Skeletal muscle tissue (tissue), 4 donors: Measurements from ENCODE around the gene ATP5F1A. TPM values are rescaled to one million over a fixed set of nuclear protein-coding genes. Genes with fewer than 3 reads are reported as not detected.
A peak's percentile ranks its signal among the peaks of the same experiment; 100 is the strongest.
"Not testable (repeated sequence)": the region's sequence is repeated elsewhere in the genome, so short reads cannot be mapped to it uniquely, and the experiment has no call there.

Experiments used
- H3K27ac ChIP-seq: one replicate; pipeline ENCODE4 v1.7.0; 2013; ENCODE audit warnings: mild to moderate bottlenecking, low read depth, low read length, inconsistent platforms
- H3K27me3 ChIP-seq, 3 donors: one replicate each; pipeline ENCODE4 v1.7.0; 2013; ENCODE audit warnings: low read length in 3 of 3; ENCODE audit not compliant: control insufficient read depth in 3 of 3, insufficient read depth in 3 of 3
- H3K36me3 ChIP-seq, 3 donors: one replicate each; pipeline ENCODE4 v1.7.0; 2013; ENCODE audit warnings: low read length in 3 of 3; ENCODE audit not compliant: control insufficient read depth in 3 of 3, insufficient read depth in 3 of 3
- H3K4me1 ChIP-seq, 3 donors: one replicate each; pipeline ENCODE4 v1.7.0; 2013; ENCODE audit warnings: low read length in 3 of 3, mild to moderate bottlenecking in 3 of 3; ENCODE audit not compliant: control insufficient read depth in 3 of 3, insufficient read depth in 3 of 3
- H3K4me3 ChIP-seq, 3 donors: one replicate each; pipeline ENCODE4 v1.7.0; 2013; ENCODE audit warnings: low read length in 3 of 3
- H3K9ac ChIP-seq, 3 donors: one replicate each; pipeline ENCODE4 v1.7.0; 2013; ENCODE audit warnings: low read length in 3 of 3, mild to moderate bottlenecking in 3 of 3, moderate library complexity in 2 of 3, low read depth in 1 of 3
- H3K9me3 ChIP-seq, 3 donors: one replicate each; pipeline ENCODE4 v1.7.0; 2013; ENCODE audit warnings: low read length in 3 of 3; ENCODE audit not compliant: control insufficient read depth in 3 of 3
- total RNA-seq: library from RNA; depleted of rRNA; stranded (reverse); fragments of >200 nt; gene quantifications from one replicate; pipeline ENCODE4 v1.2.3, GENCODE V29; 2014
- donor health status: Osteomylitis.

ATP5F1A gene
- 584 TPM for total RNA-seq

- peaks cover 15 to 18% (median 18%) of the 10 kb centered on the region in 3 donors for H3K4me1 ChIP-seq
- H3K36me3 ChIP-seq = peaks cover 6 to 13% (median 8%) of the 10 kb centered on the region in 3 donors
- H3K27ac ChIP-seq = peak within 1 kb of the TSS; percentile 97
- H3K9ac ChIP-seq = peak within 1 kb of the TSS; percentile 95 to 100 (median 100)
- H3K9me3 ChIP-seq = no peaks in the 10 kb centered on the region
- no peaks in the 10 kb centered on the region for H3K27me3 ChIP-seq
- H3K4me3 ChIP-seq = peak within 1 kb of the TSS; percentile 98 to 99 (median 99)
Observed at GRCh38 chr18:46097801-46098615, at the start of gene ATP5F1A. TSS of gene ATP5F1A (minus strand) at chr18:46098296. CDS start at chr18:46098231, 65 bp downstream.

- no peaks in the 10 kb centered on the region for H3K9me3 ChIP-seq
- no peaks in the 10 kb centered on the region for H3K27me3 ChIP-seq
- H3K4me1 ChIP-seq = no peaks in the 10 kb centered on the region
- H3K36me3 ChIP-seq = no peaks in the 10 kb centered on the region
- H3K9ac ChIP-seq = no peak overlapping the region
- H3K4me3 ChIP-seq = no peak overlapping the region
- H3K27ac ChIP-seq = no peak overlapping the region
Observed at GRCh38 chr18:46141199-46141598, 43.1 kb upstream of the ATP5F1A start.

GRCh38 chr18:46140173-46140572 lies 42.1 kb upstream of the ATP5F1A start:
- H3K4me3 ChIP-seq = no peak overlapping the region
- H3K27ac ChIP-seq = no peak overlapping the region
- no peak overlapping the region for H3K9ac ChIP-seq
- H3K4me1 ChIP-seq = peaks cover 2 to 8% (median 7%) of the 10 kb centered on the region in 3 donors
- H3K27me3 ChIP-seq = no peaks in the 10 kb centered on the region
- H3K36me3 ChIP-seq = no peaks in the 10 kb centered on the region
- no peaks in the 10 kb centered on the region for H3K9me3 ChIP-seq

GRCh38 chr18:46134920-46135675 lies 37.0 kb upstream of the ATP5F1A start:
- peaks cover 2 to 15% (median 14%) of the 10 kb centered on the region in 3 donors for H3K4me1 ChIP-seq
- peak overlapping the region in 2 of 3 donors; percentile 24 to 77 for H3K9ac ChIP-seq
- H3K27me3 ChIP-seq = no peaks in the 10 kb centered on the region
- H3K4me3 ChIP-seq = peak overlapping the region in 2 of 3 donors; percentile 3 to 34
- H3K36me3 ChIP-seq = no peaks in the 10 kb centered on the region
- no peaks in the 10 kb centered on the region for H3K9me3 ChIP-seq
- peak overlapping the region; percentile 74 for H3K27ac ChIP-seq

- Histone ChIP-seq H3K9ac (no peak overlapping the region), H3K27me3 (no peaks in the 10 kb centered on the region), H3K4me1 (peaks cover 2 to 15% (median 14%) of the 10 kb centered on the region in 3 donors), H3K27ac (no peak overlapping the region), H3K4me3 (no peak overlapping the region), H3K36me3 (peaks cover 0 to 4% (median 0%) of the 10 kb centered on the region in 3 donors), H3K9me3 (no peaks in the 10 kb centered on the region)
Observed at GRCh38 chr18:46133534-46133933, 35.4 kb upstream of the ATP5F1A start.

- H3K27ac ChIP-seq, H3K9me3 ChIP-seq, H3K4me3 ChIP-seq, H3K27me3 ChIP-seq, H3K9ac ChIP-seq: not testable (repeated sequence)
- H3K36me3 ChIP-seq = peaks cover 0 to 10% (median 4%) of the 10 kb centered on the region in 3 donors
- peaks cover 2 to 10% (median 10%) of the 10 kb centered on the region in 3 donors for H3K4me1 ChIP-seq
Observed at GRCh38 chr18:46130549-46130948, 32.5 kb upstream of the ATP5F1A start.

- Histone ChIP-seq H3K9me3 (no peaks in the 10 kb centered on the region), H3K27ac (no peak overlapping the region), H3K9ac (no peak overlapping the region), H3K4me1 (peaks cover 0 to 5% (median 5%) of the 10 kb centered on the region in 3 donors), H3K4me3 (no peak overlapping the region), H3K27me3 (no peaks in the 10 kb centered on the region), H3K36me3 (peaks cover 0 to 10% (median 4%) of the 10 kb centered on the region in 3 donors)
Observed at GRCh38 chr18:46130061-46130460, 32.0 kb upstream of the ATP5F1A start.

GRCh38 chr18:46126625-46127024 lies 28.5 kb upstream of the ATP5F1A start:
- not testable (repeated sequence) for H3K9ac ChIP-seq, H3K9me3 ChIP-seq, H3K27me3 ChIP-seq, H3K4me1 ChIP-seq, H3K4me3 ChIP-seq, H3K27ac ChIP-seq
- peaks cover 5 to 10% (median 7%) of the 10 kb centered on the region in 3 donors for H3K36me3 ChIP-seq

GRCh38 chr18:46113751-46114150 lies 15.7 kb upstream of the ATP5F1A start:
- Histone ChIP-seq H3K4me1 (no peaks in the 10 kb centered on the region), H3K27ac (no peak overlapping the region)

GRCh38 chr18:46110406-46110805 lies 12.3 kb upstream of the ATP5F1A start:
- Histone ChIP-seq H3K36me3 (peaks cover 0 to 3% (median 0%) of the 10 kb centered on the region in 3 donors), H3K4me1 (no peaks in the 10 kb centered on the region), H3K4me3 (no peak overlapping the region), H3K9ac (no peak overlapping the region), H3K9me3 (no peaks in the 10 kb centered on the region), H3K27ac (no peak overlapping the region), H3K27me3 (no peaks in the 10 kb centered on the region)

More at GRCh38 chr18:46113751-46114150, 15.7 kb upstream of the ATP5F1A start:
- H3K36me3 ChIP-seq = peaks cover 0 to 3% (median 0%) of the 10 kb centered on the region in 3 donors
- H3K27me3 ChIP-seq = no peaks in the 10 kb centered on the region
- no peak overlapping the region for H3K4me3 ChIP-seq
- no peaks in the 10 kb centered on the region for H3K9me3 ChIP-seq
- H3K9ac ChIP-seq = no peak overlapping the region
